ENCODE data around the gene CES4A.
A peak's percentile ranks its signal among the peaks of the same experiment; 100 is the strongest.

The CES4A gene

DNA sequence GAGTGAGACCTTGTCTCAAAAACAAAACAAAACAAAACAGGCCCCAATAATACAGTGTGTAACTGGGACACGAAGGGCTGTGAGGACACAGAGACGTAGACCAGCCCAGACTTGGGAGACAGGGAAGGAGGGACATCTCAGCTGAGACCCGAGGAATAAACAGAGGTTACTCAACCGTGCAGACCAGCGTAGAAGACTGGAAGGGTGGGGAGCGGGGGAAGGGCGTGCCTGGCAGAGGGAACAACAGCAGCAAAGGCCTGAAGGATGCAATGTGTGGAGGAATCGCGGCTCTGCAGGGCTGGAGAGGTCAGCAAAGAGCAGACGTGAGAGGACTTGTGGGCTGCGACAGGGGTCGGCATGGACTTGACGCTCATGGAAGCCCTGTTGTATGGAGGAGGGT lies 11.6 kb upstream of the CES4A start:
- Histone ChIP-seq H3K27me3 (ENCODE audit: insufficient read depth, low read length, poor library complexity, severe bottlenecking) (no peaks in the 10 kb centered on the region), H3K4me3 (ENCODE audit: low read length, poor library complexity, severe bottlenecking) (no peak overlapping the region), H3K4me1 (ENCODE audit: insufficient read depth, low read length, poor library complexity, severe bottlenecking) (peaks cover 5% of the 10 kb centered on the region), H3K9me3 (ENCODE audit: insufficient read depth, low read depth, low read length) (no peaks in the 10 kb centered on the region), H3K36me3 (ENCODE audit: insufficient read depth, low read length) (no peaks in the 10 kb centered on the region), H3K4me2 (ENCODE audit: low read depth, low read length, poor library complexity, severe bottlenecking) (no peak overlapping the region), H3K79me2 (ENCODE audit: insufficient read depth, low read length) (no peaks in the 10 kb centered on the region), H3F3A (ENCODE audit: low read depth) (no peaks in the 10 kb centered on the region), H3K9me2 (replicated peaks; ENCODE audit: low read depth, low read length) (no peaks in the 10 kb centered on the region), H4K20me1 (ENCODE audit: insufficient read depth, low read length, poor library complexity, severe bottlenecking) (no peaks in the 10 kb centered on the region), H2AFZ (ENCODE audit: low read length) (no peak overlapping the region), H3K9ac (ENCODE audit: low read depth, low read length, poor library complexity, severe bottlenecking) (no peak overlapping the region)
- TF ChIP-seq, protein P1, sequence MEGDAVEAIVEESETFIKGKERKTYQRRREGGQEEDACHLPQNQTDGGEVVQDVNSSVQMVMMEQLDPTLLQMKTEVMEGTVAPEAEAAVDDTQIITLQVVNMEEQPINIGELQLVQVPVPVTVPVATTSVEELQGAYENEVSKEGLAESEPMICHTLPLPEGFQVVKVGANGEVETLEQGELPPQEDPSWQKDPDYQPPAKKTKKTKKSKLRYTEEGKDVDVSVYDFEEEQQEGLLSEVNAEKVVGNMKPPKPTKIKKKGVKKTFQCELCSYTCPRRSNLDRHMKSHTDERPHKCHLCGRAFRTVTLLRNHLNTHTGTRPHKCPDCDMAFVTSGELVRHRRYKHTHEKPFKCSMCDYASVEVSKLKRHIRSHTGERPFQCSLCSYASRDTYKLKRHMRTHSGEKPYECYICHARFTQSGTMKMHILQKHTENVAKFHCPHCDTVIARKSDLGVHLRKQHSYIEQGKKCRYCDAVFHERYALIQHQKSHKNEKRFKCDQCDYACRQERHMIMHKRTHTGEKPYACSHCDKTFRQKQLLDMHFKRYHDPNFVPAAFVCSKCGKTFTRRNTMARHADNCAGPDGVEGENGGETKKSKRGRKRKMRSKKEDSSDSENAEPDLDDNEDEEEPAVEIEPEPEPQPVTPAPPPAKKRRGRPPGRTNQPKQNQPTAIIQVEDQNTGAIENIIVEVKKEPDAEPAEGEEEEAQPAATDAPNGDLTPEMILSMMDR (conservative IDR thresholded peaks at IDR 0.05; ENCODE audit: low read length), result no peak
- TF ChIP-seq EZH2phosphoT487 (IDR thresholded peaks at IDR 0.05; ENCODE audit: borderline replicate concordance), result no peak

DNA sequence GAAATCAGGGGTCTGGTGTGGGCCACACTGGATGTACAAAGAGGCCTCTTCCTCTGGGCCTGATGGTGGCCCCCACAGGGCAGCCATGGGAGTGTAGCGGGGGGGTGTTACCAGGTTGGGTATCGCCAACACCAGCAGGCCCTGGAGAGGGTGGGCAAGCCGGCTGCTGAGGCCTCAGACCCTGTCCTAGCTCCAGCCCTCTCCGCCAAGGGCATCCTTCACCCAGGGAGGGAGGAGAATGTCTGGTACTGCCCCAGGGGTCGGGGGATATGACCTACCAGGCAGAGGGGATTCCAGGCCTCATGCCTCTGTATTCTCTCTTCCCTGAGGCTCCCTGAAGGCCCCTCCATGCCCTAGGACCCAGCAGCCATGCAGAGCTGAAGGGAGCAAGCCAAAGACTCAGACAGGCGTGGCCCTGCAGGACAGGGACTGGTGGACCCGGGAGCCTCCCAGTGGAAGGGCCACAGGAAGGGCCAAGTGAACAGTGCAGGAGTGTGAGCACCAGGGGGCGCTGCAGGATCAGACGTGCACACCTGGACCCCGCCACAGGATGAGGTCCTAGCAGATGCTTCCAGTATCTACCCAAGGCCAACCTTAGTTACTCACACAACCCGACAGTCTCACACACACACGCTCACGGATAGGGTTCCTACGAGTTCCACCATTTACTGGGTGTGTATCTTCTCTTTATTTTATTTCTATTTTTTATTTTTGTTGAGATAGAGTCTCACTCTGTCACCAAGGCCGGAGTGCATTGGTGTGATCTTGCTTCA lies 10.9 kb upstream of the CES4A start:
- Histone ChIP-seq H3K36me3 (ENCODE audit: insufficient read depth, low read length) (no peaks in the 10 kb centered on the region), H3K9me2 (replicated peaks; ENCODE audit: low read depth, low read length) (no peaks in the 10 kb centered on the region), H3K79me2 (ENCODE audit: insufficient read depth, low read length) (no peaks in the 10 kb centered on the region), H2AFZ (ENCODE audit: low read length) (no peak overlapping the region), H3K27me3 (ENCODE audit: insufficient read depth, low read length, poor library complexity, severe bottlenecking) (no peaks in the 10 kb centered on the region), H3K4me3 (ENCODE audit: low read length, poor library complexity, severe bottlenecking) (no peak overlapping the region), H3K4me1 (ENCODE audit: insufficient read depth, low read length, poor library complexity, severe bottlenecking) (peaks cover 5% of the 10 kb centered on the region), H3K9ac (ENCODE audit: low read depth, low read length, poor library complexity, severe bottlenecking) (no peak overlapping the region), H3F3A (ENCODE audit: low read depth) (no peaks in the 10 kb centered on the region), H3K9me3 (ENCODE audit: insufficient read depth, low read depth, low read length) (no peaks in the 10 kb centered on the region), H4K20me1 (ENCODE audit: insufficient read depth, low read length, poor library complexity, severe bottlenecking) (no peaks in the 10 kb centered on the region), H3K4me2 (ENCODE audit: low read depth, low read length, poor library complexity, severe bottlenecking) (no peak overlapping the region)
- TF ChIP-seq EZH2phosphoT487 (IDR thresholded peaks at IDR 0.05; ENCODE audit: borderline replicate concordance), result no peak
- TF ChIP-seq, protein P1 (conservative IDR thresholded peaks at IDR 0.05; ENCODE audit: low read length), result peak; percentile 91

DNA sequence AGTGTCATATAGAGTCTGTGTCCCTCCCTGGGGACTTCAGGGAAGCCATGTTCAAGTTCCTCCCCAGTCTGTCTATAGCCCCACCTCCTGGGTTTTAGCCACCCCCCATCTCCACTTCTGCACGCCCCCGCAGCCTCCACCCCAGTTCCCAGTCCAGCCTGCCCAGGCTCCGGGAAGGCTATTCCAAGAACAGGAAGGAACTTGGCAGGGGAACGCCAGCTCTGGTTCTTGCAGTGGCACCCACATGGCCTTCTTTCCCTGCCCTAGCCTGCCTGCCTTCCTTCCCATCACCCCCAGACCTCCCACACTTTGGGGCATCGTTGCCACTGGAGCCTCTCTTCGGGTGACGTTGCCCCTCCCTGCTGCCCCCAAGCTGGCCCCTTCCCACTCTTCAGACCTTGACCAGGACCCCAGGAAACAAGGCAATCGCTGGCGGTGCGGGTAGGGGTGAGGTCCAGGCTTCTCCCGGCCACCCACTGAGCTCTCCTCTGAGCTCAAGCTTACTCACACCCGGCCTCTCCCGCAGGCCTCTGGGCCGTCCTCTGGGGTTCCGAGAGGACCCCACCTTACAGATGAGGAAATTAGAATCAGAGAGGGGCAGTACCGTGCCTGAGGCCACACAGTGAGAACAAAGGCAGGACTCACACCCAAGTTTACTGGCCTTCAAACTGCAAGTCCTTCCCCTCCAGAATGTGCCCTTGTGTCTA lies 9.2 kb upstream of the CES4A start:
- Histone ChIP-seq H3K4me3 (ENCODE audit: low read length, poor library complexity, severe bottlenecking) (no peak overlapping the region), H3K27me3 (ENCODE audit: insufficient read depth, low read length, poor library complexity, severe bottlenecking) (no peaks in the 10 kb centered on the region), H3K9me3 (ENCODE audit: insufficient read depth, low read depth, low read length) (no peaks in the 10 kb centered on the region), H3K36me3 (ENCODE audit: insufficient read depth, low read length) (no peaks in the 10 kb centered on the region), H2AFZ (ENCODE audit: low read length) (no peak overlapping the region), H3F3A (ENCODE audit: low read depth) (no peaks in the 10 kb centered on the region), H3K4me2 (ENCODE audit: low read depth, low read length, poor library complexity, severe bottlenecking) (no peak overlapping the region), H3K79me2 (ENCODE audit: insufficient read depth, low read length) (no peaks in the 10 kb centered on the region), H3K4me1 (ENCODE audit: insufficient read depth, low read length, poor library complexity, severe bottlenecking) (peaks cover 5% of the 10 kb centered on the region), H4K20me1 (ENCODE audit: insufficient read depth, low read length, poor library complexity, severe bottlenecking) (no peaks in the 10 kb centered on the region), H3K9me2 (replicated peaks; ENCODE audit: low read depth, low read length) (no peaks in the 10 kb centered on the region), H3K9ac (ENCODE audit: low read depth, low read length, poor library complexity, severe bottlenecking) (no peak overlapping the region)
- TF ChIP-seq, protein P1 (conservative IDR thresholded peaks at IDR 0.05; ENCODE audit: low read length), result no peak
- TF ChIP-seq EZH2phosphoT487 (IDR thresholded peaks at IDR 0.05; ENCODE audit: borderline replicate concordance), result no peak

All from Loucy (cell line).